ENCODE results near the gene EXOSC1. TPM values are rescaled to one million over a fixed set of nuclear protein-coding genes. Genes with fewer than 3 reads are reported as not detected.
"Not testable (repeated sequence)": the region's sequence is repeated elsewhere in the genome, so short reads cannot be mapped to it uniquely, and the experiment has no call there.

The EXOSC1 gene
- total and polyA plus RNA-seq, 7 donors: 29.1 to 42.6 (median 37.5) TPM

DNA sequence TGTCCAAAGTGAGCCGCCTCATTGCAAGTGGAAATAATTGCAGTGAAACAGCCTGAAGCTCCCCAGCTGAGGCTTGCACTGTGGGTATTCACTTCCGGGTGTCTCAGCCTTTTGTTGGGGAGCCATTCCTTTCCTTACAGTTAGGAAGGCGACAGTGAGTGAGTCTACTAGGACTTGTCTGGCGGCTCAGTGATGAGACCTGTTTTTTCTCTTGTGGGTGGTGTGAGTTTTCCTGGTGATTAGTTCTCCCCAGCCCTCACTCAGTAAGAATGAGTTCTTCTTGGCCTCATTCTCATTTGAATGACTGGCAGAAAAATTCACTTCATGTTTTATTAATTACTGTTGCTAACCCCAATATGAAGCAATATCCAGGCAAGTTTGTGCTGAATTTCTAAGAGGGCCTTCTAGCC is 17.2 kb downstream of the EXOSC1 start:
- H3K36me3 ChIP-seq: peaks cover 17 to 34% (median 20%) of the 10 kb centered on the region in 4 donors
- TF ChIP-seq CTCF (IDR thresholded peaks at IDR 0.05) (no peak), POLR2A (IDR thresholded peaks at IDR 0.05) (no peak), EP300 (IDR thresholded peaks at IDR 0.05) (no peak), POLR2AphosphoS5 (IDR thresholded peaks at IDR 0.05) (no peak)
- H3K27me3 ChIP-seq: no peaks in the 10 kb centered on the region
- H3K4me3 ChIP-seq: no peak overlapping the region
- WGBS, 2 donors: 64 to 67% methylated on average over 4 of the region's 4 CpGs
- no peak for DNase-seq
- no peaks in the 10 kb centered on the region for H3K9me3 ChIP-seq
- peak overlapping the region in 3 of 4 donors; percentile 91 to 93 (median 92) for H3K27ac ChIP-seq
- peaks cover 0 to 30% (median 29%) of the 10 kb centered on the region in 4 donors for H3K4me1 ChIP-seq
- intact Hi-C loops (cut with DNase I): loop anchor here (2.0 to 5.0 kb wide), 2 partner anchors 16 to 69 kb away; partner anchors contain the start of genes MMS19 and UBTD1

GRCh38 chr10:97427571-97428179 is 18.1 kb downstream of the EXOSC1 start:
- Histone ChIP-seq H3K27ac (peak overlapping the region; percentile 91 to 93 (median 92)), H3K27me3 (no peaks in the 10 kb centered on the region), H3K9me3 (no peaks in the 10 kb centered on the region), H3K36me3 (peaks cover 15 to 30% (median 17%) of the 10 kb centered on the region in 4 donors), H3K4me1 (peaks cover 0 to 30% (median 29%) of the 10 kb centered on the region in 4 donors), H3K4me3 (peak overlapping the region; percentile 84 to 96 (median 90))
- intact Hi-C loops (cut with DNase I): loop anchor here (2.0 to 5.0 kb wide), 2 partner anchors 17 to 70 kb away; partner anchors contain the start of genes MMS19 and UBTD1
- DNase-seq: no peak
- WGBS, 2 donors: 4 to 39% methylated on average over 9 of the region's 9 CpGs
- TF ChIP-seq EP300 (IDR thresholded peaks at IDR 0.05) (no peak), POLR2A (IDR thresholded peaks at IDR 0.05) (no peak), CTCF (IDR thresholded peaks at IDR 0.05) (no peak), POLR2AphosphoS5 (IDR thresholded peaks at IDR 0.05) (no peak)

DNA sequence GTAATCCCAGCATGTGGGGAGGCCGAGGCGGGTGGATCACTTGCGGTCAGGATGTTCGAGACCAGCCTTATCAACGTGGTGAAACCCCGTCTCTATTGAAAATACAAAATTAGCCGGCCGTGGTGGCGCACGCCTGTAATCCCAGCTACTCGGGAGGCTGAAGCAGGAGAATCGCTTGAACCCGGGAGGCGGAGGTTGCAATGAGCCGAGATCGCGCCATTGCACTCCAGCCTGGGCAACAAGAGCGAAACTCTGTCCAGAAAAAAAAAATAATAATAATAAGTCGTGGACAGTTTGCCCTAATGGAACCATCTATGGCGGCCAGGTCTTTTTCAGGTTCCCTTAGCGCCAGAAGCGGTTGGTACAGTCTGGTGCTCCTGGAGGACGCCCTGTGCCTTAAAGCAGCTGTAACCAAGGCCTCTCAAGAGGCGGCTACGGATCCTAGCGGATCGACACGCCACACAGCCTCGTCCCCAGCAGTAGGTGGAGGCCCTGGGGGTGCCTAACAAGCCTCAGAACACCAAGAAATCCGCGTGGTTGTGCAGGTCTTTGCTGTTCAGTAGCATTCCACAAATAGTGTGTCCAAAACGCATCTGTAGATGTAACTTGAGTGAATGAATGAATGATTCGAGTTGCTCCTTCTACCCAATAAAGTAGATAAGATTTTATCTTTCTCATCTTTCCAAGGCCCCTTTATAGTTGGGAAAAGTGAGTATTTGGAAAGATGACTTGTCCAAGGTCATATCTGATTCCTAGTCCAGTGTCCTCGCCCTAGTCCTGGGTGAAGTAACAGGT is 18.8 kb downstream of the EXOSC1 start:
- no peaks in the 10 kb centered on the region for H3K9me3 ChIP-seq
- 9 to 21% methylated on average over 34 of the region's 34 CpGs for WGBS, 2 donors
- peak overlapping the region; percentile 84 to 96 (median 90) for H3K4me3 ChIP-seq
- TF ChIP-seq POLR2A (IDR thresholded peaks at IDR 0.05) (no peak), CTCF (IDR thresholded peaks at IDR 0.05) (no peak), POLR2AphosphoS5 (IDR thresholded peaks at IDR 0.05) (no peak), EP300 (IDR thresholded peaks at IDR 0.05) (no peak)
- H3K27ac ChIP-seq: peak overlapping the region; percentile 91 to 93 (median 92)
- intact Hi-C loops (cut with DNase I): loop anchor here (5.0 kb wide), 1 partner anchor 70 kb away; the partner anchor contains the start of genes MMS19 and UBTD1
- peaks cover 0 to 30% (median 29%) of the 10 kb centered on the region in 4 donors for H3K4me1 ChIP-seq
- H3K36me3 ChIP-seq: peaks cover 14 to 28% (median 15%) of the 10 kb centered on the region in 4 donors
- no peak for DNase-seq
- no peaks in the 10 kb centered on the region for H3K27me3 ChIP-seq

DNA sequence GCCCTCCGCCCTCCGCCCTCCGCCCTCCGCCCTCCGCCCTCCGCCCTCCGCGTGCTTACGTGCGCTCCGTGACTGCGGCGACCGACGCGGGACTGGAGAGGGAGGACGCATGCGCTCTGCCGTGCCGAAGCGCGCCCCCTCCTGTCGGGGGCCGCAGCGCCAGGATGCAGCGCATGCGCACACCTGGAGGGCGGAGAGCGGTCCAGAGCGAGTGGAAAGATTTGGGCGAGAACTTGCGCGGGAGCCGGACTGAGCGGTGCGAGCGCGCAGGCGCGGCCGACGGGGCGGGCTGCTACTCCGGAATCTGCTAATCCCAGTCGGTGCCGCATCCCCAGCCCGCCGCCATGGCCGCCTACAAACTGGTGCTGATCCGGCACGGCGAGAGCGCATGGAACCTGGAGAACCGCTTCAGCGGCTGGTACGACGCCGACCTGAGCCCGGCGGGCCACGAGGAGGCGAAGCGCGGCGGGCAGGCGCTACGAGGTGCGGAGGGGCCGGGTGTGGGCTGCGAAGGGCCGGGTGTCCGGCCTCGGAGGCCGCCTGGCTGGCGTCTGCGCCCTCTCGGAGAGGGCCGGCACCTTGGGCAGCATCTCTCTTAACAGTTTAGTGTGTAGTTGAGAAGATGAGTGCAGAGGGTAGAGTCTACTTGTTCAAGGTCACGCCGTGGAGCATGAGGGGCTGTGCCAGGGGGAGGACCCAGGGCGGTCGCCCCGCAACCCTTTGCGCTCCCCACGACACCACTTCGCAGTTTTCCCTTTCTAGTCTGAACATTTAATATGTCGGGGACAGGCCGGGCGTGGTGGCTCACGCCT is 19.6 kb downstream of the EXOSC1 start, which contains the start of gene PGAM1:
PGAM1 (plus strand) TSS at position 228 of the 812 bp plus-strand sequence; CDS start at position 345, 117 bp downstream.
- Histone ChIP-seq H3K9me3 (no peaks in the 10 kb centered on the region), H3K4me3 (peak within 1 kb of the TSS; percentile 84 to 96 (median 90)), H3K4me1 (peaks cover 0 to 30% (median 29%) of the 10 kb centered on the region in 4 donors), H3K27ac (peak within 1 kb of the TSS; percentile 91 to 93 (median 92)), H3K36me3 (peaks cover 6 to 20% (median 8%) of the 10 kb centered on the region in 4 donors), H3K27me3 (no peaks in the 10 kb centered on the region)
- DNase-seq: peak; percentile 98
- intact Hi-C loops (cut with DNase I): loop anchor here (5.0 kb wide), 1 partner anchor 71 kb away; the partner anchor contains the start of genes MMS19 and UBTD1
- TF ChIP-seq POLR2AphosphoS5 (IDR thresholded peaks at IDR 0.05) (peak; percentile 62 to 93 (median 86)), CTCF (IDR thresholded peaks at IDR 0.05) (peak in 1 of 4 experiments; percentile 35), EP300 (IDR thresholded peaks at IDR 0.05) (peak in 1 of 4 donors; percentile 48), POLR2A (IDR thresholded peaks at IDR 0.05) (peak; percentile 60)
- WGBS, 2 donors: 0 to 1% methylated on average over 90 of the region's 90 CpGs

DNA sequence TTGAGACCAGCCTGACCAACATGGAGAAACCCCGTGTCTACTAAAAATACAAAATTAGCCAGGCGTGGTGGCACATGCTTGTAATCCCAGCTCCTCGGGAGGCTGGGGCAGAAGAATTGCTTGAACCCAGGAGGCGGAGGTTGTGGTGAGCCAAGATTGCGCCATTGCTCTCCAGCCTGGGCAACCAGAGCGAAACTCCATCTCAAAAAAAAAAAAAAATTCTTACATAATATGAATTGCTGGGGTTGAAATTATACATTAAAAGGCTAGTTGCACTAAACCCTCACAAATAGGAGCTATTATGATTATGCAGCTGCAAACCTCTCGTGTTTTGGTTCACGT is 22.1 kb downstream of the EXOSC1 start:
- intact Hi-C loops (cut with DNase I); H3K36me3 ChIP-seq; H3K9me3 ChIP-seq; H3K27ac ChIP-seq; H3K27me3 ChIP-seq; H3K4me3 ChIP-seq; DNase-seq: not testable (repeated sequence)
- 86 to 87% methylated on average over 8 of the region's 8 CpGs for WGBS, 2 donors
- peaks cover 0 to 34% (median 29%) of the 10 kb centered on the region in 4 donors for H3K4me1 ChIP-seq

Measured in sigmoid colon (tissue), 7 donors.